Astrocyte (in vitro differentiated cells and primary cell): Measurements from ENCODE around the gene HSD17B14.

Experiments used
- EZH2 ChIP-seq: IDR thresholded peaks from 2 replicates; pipeline ENCODE4 v1.6.1; 2012; ENCODE audit warnings: mild to moderate bottlenecking, low read length, inconsistent platforms; ENCODE audit not compliant: insufficient read depth
- TF ChIP-seq, protein P1 (sequence below): IDR thresholded peaks from 2 replicates; pipeline ENCODE4 v1.5.1; 2011; ENCODE audit warnings: low read depth, mild to moderate bottlenecking, inconsistent platforms, low read length, moderate library complexity; ENCODE audit not compliant: insufficient read depth

DNA sequence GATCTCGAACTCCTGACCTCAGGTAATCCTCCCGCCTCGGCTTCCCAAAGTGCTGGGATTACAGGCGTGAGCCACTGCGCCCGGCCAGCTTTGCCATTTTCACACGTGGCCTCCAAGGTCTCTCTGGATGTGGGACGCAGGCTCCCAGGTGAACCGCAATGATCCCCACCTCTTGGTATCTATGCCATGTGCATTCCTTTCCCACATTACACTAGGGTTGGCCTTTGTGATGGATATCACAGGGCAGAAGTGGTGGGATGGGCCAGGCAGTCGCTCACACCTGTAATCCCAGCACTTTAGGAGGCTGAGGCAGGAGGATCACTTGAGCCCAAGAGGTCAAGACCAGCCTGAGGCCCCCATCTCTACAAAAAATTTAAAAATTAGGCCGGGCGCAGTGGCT, 58.6 kb downstream of the HSD17B14 start:
- TF ChIP-seq, protein P1, sequence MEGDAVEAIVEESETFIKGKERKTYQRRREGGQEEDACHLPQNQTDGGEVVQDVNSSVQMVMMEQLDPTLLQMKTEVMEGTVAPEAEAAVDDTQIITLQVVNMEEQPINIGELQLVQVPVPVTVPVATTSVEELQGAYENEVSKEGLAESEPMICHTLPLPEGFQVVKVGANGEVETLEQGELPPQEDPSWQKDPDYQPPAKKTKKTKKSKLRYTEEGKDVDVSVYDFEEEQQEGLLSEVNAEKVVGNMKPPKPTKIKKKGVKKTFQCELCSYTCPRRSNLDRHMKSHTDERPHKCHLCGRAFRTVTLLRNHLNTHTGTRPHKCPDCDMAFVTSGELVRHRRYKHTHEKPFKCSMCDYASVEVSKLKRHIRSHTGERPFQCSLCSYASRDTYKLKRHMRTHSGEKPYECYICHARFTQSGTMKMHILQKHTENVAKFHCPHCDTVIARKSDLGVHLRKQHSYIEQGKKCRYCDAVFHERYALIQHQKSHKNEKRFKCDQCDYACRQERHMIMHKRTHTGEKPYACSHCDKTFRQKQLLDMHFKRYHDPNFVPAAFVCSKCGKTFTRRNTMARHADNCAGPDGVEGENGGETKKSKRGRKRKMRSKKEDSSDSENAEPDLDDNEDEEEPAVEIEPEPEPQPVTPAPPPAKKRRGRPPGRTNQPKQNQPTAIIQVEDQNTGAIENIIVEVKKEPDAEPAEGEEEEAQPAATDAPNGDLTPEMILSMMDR = no peak
- no peak for TF ChIP-seq EZH2
